Activated T-helper 1 cell treated with Interleukin-2 at 50 U/mL for 16 hours (primary cell): ENCODE results near the gene GNLY.
A peak's percentile ranks its signal among the peaks of the same experiment; 100 is the strongest.

Experiments
- DNase-seq: peaks from one replicate; pipeline ENCODE4 v3.0.0-alpha.2; 2020; ENCODE audit warnings: low read depth

GNLY gene

DNA sequence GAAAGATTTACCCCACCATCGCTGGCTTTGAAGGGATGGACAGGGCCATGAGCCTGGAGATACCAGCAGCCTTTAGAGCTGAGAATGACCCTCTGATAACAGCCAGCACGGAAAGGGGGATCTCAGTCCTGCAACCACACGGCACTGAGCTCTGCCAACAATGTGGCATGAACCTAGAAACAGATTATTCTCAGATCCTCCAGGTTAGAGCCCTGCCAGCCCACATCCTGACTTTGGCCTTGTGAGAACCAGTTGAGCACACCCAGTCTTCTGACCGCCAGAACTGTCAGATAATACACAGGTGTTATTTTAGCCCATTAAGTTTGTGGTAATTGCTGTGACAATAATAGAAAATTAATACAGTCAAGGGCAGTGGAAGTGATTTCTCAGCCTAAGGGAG is 9.4 kb upstream of the GNLY start:
- DNase-seq, result no peak

DNA sequence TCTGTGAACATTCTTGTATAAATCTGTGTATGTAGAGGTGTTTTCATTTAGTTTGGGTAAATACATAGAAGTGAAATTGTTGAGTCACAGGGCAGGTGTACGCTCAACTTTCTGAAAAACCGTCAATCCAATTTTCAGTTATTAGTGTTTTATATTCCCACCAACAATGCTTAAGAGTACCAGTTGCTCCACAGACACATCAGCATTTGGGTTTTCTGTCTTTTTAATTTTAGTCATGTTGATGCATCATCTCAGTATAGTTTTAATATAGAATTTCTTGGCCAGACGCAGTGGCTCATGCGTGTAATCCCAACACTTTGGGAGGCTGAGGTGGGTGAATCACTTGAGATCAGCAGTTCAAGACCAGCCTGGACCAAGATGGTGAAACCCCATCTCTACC is 3.2 kb upstream of the GNLY start:
- DNase-seq, result no peak

DNA sequence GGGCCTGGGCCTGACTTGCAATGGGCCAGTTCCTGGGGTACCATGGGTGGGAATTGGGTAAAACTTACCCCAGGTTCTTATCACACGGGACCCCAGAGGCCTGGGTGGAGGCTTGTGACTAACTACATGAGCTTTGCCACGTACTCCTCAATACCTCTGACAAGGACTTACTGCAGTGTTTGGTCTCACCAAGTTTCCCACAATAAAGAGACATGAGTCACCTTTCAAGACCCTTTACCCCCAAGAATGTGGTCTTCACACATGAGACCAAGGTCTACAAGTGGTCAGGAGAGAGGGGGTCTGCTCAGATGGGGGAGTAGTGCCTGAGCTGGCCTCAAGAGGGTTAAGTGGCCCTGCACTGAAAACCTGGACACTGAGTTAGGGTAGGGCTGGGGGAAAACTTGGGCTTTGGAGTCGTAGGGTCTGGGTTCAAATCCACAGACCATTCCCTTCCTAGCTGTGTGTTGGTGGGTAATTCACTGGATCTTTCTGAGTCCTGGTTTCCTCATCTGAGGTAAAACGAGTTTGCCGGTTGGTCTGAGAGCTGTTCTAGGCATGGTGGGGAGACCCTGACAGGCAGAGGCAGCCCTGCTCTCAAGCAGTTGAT is 2.0 kb upstream of the GNLY start:
- DNase-seq, result no peak

DNA sequence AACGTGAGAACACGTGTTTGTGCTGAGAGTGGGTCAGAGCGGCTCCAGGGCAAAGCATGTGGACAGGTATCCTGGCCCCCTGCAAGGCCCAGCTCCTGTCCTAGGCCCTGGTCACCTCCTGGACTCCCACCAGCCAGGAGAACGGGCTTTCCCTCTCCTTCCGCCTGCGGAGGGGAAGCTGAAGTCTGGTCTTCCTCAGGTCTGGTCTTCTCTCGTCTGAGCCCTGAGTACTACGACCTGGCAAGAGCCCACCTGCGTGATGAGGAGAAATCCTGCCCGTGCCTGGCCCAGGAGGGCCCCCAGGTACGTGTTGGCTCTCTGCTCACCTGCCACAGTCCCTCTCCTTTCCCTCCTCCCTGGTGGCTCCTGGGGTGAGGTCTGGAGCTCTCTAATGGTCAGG is 963 bp downstream of the GNLY start:
- no peak for DNase-seq

DNA sequence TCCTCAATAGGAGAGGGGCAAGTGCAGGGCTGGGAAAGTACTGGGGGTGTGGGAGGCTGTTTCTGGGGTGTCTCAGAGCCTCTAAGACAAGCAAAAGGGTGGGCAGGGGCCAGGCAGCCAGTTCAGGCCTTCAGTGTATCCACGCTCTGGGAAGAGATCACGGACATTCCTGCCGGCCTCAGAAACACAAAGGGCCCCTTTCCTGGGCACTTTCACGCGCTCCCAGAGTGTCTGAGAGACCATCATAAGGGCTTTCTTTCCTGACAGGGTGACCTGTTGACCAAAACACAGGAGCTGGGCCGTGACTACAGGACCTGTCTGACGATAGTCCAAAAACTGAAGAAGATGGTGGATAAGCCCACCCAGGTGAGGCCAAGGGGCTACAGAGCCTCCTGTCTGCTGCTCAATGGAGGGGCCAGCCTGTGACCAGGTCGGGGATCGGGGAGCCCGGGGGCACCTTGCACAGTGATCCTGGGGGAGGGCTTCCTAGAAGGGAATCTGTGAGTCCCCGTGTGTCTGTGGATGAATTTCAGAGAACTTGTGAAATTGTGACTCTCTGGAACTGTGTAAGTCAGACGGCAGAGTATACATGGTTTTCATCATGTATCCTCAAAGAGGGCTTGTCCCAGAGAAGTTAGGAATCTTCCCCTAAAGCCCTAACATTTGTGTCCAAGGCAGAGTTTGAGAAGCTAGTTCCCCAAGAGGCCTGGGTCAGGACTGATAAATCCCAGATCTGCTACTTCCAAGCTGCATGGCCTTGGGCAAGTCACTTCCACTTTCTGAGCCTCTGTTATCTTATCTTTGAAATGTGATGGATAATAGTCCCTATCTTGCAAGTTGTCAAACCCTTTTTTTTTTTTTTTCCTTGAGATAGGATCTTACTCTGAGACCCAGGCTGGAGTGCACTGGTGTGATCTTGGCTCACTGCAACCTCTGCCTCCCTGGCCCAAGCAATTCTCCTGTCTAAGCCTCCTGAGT is 1.8 kb downstream of the GNLY start:
- DNase-seq, result no peak

DNA sequence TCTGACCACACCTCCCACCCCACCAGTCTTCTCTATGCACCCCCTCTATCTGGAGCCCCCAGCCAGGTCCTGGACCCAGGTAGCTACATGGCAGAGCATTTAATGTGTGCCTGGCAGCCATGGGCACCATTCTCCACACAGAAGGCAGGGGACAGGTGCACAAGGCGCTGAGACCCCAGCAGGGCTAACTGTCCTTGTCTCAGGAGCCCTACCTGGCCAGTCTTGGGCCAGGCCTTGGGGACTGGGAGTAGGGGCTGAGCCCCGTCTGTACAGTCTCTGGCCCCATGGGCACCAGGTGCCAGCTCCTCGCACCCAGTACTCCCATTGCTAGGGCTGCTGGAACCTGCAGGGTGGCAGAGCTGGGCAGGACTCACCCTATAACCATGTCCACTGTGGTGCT is 2.9 kb downstream of the GNLY start:
- DNase-seq, result no peak

DNA sequence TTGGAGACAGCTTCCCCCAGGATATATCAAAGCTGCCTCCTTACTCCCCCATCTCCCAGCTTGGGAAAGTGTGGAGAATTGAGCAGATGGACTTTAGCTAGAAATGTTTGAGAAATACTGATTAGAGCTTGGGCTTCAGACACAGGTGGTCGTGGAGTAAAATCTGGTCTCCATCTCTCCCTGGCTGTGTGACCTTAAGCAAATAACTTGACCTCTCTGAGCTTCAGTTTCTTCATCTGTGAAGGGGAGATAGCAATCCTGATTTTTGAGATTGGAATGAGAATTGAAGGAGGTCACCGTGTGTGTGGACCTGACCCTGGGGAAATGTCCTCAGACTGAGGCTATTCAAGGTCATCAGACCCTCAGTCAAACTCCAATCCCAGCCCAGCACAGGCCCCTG is 3.6 kb downstream of the GNLY start:
- no peak for DNase-seq

DNA sequence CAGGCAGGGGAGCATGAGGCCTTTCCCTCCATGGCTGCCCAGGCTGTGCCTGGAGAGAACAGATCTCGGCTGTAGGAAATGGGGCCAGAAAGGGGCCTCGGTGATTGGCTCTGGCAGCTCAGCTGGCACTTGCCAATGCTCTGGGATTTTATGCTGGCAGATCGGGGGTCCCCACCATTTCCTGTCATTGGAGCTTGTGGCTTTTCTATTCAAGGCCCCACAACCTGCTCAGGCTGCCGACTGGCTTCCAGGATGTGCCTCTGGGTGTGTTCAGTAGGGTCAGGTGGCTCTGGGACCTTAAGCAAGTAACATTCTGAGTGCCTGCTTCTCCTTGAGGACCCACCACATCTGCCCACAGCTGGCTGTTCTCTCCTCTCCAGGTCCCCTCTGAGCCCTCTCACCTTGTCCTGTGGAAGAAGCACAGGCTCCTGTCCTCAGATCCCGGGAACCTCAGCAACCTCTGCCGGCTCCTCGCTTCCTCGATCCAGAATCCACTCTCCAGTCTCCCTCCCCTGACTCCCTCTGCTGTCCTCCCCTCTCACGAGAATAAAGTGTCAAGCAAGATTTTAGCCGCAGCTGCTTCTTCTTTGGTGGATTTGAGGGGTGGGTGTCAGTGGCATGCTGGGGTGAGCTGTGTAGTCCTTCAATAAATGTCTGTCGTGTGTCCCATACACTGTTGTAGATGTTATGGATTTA is 4.2 kb downstream of the GNLY start:
- no peak for DNase-seq

DNA sequence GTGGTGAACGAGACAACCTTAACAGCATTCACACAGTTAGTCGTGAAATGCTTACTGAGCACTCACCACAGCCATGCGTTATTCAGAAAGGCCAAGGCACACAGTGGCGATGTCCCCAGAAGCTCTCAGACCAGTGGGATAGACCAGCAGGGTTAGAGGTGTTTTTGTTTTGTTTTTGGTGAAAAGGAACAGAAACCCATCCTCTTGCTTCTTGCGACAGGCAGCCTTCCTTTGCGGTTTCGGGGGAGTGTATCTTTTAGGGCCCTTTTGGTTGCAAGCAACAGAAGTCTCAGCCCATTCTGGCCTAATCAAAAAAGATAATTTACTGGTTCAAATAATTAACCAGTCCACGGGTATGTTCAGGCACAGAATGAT is 4.7 kb downstream of the GNLY start:
- no peak for DNase-seq

DNA sequence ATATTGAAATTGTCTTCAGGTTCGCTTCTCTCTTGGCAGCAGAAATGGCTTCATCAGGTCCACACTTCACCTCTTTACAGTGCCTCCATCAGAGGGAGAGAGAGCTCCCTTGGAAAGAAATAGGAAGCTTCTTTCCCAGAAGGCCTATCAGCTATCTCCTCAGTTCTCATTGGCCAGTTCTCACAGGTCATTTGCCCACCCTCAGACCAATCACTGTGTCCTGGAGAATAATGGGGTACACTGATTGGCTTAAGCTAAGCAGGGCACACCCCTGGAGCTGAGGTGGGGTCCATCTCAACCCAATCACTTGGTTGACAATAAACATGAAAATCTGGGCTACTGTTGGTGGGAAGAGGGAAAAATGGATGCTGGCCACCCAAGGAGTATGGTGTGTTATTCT is 5.2 kb downstream of the GNLY start:
- DNase-seq, result no peak

DNA sequence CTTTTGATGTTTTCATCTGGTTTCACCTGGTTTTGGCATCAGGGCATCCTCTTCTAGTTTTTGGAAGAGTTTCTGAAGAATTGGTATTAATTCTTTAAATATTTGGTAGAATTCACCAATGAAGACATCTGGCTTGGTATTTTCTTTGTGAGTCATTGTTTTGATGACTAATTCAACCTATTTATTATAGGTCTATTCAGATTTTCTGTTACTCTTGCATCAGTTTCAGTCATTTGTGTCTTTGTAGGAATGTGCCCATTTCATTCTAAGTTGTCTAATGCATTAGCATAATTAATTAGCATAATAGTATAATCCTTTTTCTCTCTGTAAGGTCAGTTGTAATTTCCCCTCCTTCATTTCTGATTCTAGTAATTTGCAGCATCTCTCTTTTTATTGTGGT is 8.0 kb downstream of the GNLY start:
- DNase-seq, result no peak

DNA sequence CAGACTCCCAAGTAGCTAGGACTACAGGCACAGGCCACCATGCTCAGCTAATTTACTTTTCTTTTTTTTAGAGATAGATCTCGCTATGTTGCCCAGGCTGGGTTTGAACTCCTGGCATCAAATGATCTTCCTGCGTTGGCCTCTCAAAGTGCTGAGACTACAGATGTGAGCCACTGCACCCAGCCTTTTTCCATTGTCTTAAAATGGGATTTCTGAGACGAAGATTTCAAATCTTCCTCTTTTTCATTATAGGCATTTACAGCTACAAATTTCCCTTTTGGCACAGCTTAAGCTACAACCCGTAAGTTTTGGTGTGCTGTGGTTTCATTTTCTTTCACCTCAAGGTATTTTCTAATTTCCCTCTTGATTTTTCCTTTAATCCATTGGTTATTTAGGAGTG is 8.6 kb downstream of the GNLY start:
- no peak for DNase-seq

DNA sequence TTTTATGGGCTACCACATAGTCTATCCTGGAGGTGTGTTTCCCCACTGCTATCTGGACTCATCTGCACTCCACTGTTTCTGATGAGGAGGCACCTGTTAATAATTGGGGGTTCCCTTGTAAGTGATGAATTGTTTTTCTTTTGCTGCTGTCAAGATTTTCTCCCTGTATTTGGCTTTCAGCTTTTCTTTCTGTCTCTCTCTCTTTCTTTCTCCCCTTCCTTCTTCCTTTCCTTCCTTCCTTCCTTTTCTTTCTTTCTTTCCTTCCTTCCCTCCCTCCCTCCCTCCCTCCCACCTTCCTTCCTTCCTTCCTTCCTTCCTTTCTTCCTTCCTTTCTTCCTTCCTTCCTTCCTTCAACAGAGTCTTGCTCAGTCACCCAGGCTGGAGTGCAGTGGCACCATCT is 9.2 kb downstream of the GNLY start:
- DNase-seq, result no peak

DNA sequence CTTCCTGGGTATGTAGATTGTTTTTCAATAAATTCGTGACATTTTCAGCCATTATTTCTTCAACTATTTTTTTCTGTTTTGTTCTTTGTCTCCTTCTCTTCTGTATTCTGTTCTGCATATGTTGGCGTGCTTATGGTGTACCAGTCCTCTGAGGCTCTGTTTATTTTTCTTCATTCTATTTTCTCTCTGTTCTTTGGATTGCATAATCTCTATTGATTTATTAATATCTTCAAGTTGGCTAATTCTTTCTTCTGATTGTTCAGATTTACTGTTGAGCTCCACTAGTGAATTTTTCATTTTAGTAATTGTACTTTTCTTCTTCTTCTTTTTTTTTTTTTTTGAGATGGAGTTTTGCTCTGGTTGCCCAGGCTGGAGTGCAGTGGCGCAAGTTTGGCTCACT is 9.9 kb downstream of the GNLY start:
- no peak for DNase-seq

DNA sequence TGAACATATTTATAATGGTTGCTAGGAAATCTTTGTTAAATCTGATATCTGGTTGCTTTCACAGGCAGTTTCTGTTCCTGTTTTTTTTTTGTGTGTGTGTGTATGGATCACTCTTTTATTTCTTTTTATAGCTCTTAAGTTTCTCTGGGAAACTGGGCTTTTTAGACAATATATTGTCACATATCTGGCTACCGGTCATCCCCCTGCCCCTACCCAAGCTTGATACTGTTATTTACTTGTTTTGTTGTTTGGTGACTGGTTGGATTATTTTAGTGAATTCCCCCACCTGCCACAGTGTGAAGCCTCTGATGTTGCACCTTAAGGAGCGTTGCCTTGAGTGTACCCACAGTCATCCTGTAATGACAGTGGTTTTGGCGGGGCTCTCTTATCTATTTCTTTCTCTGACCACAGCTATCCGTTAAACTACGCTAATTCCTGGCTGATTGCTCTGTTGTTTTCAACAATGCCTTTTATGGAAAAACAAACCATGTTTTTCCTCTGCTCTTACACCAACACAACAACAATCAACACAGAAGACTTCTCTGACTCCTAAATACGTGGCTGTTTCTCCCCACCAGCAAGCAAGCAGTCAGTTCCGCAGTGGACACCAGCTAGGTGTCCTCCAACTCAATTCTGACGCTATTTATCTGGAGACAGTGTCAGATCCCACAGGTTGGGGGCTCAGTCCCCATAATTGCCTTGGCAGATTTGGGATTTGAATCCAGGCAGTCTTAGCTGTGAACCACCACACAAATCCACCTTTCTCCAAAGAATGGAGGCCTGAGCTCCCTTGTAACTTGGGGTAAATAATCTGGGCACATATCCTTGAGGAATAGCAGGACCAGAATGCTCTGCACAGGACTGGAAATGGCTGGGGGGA is 10.9 kb downstream of the GNLY start:
- DNase-seq, result no peak

DNA sequence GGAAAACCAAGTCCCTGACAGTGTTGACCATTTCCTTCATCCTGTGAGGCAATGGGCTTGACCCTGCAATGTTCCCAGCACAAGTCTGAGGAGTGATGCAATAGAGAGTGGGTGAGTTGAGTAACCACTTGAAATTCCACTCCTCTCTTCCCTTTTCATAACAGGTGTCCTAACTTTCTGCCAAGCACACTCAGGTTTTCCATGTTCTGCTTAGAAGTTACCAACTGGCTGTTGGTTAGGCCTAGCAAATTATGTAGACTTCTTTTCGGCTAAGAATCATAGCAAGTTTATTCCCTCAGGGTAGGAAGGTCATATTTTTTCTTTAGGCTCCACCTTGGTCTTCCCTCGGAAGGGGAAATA is 11.5 kb downstream of the GNLY start:
- no peak for DNase-seq

DNA sequence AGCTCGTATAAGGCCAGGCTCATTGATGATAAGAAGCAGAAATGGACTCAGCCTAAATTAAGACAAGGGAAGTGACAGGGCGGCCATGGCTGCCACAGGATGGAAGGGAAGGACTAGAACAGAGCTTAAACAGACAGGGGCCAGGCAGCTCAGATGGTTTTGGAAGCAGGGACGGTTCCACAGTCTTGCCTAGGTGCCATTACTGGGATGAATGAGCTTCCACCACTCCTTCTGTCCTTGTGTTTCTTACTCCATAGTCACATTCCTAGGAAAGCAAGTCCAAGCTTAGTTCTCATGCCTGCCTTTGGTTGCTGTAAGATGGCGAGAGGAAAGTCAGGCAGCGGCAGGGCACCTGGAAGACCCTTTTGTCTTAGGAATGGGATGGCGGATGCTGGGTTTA is 11.9 kb downstream of the GNLY start:
- no peak for DNase-seq

DNA sequence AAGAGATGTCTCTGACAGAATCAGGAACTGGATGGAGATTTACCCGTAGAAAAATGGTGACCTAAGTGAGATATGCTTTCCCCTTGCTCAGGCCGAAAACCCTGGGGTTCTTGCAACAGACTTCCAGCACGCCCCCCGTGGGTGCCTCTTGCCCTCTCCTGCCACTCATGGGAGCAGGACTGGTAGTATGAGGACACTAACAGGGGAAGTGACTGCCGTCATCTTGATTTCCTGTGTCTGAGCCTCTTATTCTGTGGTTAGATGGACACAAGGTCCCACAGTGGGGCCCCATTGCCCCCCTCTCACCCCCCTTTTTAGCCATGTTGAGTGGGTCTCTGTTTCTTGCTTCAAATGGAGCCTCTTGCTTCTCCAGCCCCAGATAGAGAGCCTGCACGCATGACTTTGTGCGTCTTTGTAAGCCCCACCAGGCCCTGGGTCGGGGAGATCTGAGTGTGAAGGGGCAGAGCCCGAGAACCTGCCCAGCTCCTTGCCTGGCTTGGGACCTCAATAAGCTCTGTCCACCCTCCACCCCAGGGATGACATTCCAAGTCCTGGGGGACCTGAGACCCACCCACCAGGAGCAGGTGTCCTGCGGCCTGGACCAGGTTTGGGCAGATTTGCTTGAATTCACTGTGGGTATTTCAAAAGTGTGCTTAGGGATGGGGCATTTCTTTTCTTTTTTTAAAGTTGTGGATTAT is 12.6 kb downstream of the GNLY start:
- no peak for DNase-seq

DNA sequence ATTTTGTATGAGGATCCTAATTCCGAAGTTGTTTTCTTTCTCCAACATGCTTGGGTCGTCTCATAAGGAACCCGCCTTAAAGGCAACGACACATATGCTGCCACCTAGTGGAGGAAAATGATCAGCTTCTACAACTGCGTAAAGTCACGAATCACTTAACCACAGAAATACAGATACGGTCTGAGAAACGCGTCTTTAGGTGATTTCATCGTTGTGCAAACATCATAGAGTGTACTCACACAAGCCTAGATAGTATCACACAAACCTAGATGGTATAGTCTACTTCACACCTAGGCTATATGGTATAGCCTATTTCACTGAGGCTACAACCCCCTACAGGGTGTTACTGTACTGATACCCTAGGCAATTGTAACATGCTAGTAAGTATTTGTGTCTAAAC is 13.1 kb downstream of the GNLY start:
- DNase-seq, result peak; percentile 20

DNA sequence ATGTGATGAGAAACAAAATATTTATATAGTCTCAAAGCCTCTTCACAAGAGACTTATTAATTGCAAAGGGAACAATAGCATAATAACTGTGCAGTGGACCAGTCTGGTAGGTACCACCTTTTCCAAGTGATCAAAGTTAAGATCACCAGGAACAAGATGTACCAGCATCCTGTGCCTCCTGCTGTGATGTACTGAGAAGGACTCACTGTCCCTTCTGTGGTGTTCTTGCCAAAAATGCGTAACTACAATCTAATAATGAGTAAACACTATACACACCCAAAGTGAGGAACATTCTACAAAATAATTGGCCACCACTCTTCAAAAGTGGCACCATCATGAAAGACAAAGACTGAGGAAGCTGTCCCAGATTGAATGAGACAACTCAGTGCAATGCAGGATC is 14.5 kb downstream of the GNLY start:
- no peak for DNase-seq

DNA sequence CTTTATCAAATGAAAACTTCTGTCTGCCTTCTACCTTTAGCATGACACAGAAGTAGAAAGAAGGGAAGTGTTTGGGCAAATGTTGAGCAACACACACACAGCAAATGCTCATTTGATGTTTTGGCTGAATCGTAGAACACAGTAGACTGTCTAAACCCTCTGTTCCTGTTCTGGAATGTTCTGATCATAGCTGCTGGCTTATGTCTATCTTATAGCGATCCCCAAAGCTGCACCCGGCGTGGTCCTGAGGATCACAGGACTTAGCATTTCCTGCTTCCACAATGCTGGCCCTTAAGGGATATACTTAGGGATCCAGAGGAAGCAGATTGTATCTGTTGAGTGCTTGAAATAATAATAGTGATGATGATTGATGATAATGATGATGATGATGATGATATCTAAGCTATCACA is 15.2 kb downstream of the GNLY start:
- no peak for DNase-seq
